ENCODE measurements around the gene NTM.

NTM gene

DNA sequence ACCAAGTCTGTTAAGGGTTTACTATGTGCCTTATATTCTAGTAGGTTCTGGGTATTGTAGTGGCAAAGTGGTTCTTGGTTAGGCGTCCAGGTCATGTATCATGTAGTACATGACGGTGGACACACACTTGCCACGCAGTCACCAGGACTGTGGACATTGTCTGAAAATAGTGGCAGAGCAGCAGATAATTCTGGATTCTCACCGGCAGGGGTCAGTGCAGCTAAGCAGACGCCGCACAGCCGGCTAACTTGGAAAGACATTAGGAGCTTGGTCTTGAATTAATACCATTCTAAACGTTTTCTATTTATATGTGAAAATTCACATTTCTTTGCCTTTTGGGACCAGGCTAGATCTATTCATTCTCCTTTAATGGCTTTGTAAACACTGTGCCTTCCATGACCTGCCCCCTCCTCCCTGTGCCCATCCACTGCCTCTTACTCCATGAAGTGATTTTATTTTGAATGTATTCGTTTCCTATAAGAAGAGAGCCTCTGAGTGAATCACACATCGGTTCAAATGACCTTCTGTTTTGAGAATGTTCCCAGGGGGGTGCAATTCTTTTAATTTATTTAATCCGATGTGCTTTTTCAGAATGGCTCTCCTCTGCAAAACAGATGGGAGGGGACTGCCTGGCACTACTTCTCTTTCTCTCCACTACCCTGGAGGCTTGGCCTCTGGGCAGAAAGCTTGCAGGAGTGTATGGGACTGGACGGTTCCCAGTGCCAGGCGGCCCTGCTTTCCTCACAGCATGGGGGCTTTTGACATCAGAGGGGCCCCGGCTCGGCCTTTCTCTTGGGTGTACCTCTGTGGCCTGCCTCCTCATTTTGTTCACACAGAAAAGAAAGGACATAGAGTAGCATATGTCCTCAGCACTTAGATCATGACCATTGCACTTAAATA lies 378.0 kb downstream of the NTM start:
- DNase-seq, result no peak

DNA sequence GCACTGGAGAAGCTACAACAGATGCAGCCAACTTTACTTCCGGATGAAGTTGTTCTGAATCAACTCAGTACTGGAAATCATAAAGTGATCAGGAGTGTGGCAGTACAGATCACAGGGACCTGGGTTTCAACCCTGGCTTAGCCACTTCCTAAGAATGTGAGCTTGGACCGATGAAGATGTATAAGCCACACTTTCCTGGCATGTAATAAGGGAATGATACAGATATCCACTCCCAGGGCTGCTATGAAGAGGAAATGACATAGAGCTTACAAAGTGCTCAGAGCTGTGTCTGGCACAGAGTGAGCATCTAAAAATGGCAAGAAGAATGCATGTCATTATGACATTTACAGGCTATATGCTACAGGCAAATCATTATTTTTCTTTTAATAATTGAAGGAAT lies 378.7 kb downstream of the NTM start:
- no peak for DNase-seq

GRCh38 chr11:131750152-131750551 lies 379.7 kb downstream of the NTM start:
- DNase-seq, result no peak

DNA sequence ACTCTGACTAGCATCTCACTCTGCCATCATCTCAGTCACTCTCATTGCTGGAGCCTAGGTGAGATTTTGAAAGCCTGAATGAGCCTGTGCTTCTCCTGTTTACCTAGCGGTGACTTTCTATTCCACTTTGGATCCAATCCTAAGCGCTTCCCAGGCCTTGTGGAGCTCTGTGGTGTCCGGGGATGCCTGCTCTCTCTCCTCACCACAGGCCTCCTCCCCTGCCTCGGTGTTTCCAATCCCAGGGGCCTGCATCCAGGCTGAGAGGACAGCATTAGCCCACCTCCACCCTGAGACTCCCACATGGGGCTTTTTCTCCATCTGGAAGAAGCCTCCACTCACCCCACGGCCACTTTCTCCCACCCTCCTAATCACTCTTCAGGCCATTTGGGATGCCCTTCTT lies 380.3 kb downstream of the NTM start:
- DNase-seq, result no peak

GRCh38 chr11:131754671-131755070 lies 384.3 kb downstream of the NTM start:
- no peak for DNase-seq

- no peak for DNase-seq
Measured at GRCh38 chr11:131756479-131757110, 386.2 kb downstream of the NTM start.

DNA sequence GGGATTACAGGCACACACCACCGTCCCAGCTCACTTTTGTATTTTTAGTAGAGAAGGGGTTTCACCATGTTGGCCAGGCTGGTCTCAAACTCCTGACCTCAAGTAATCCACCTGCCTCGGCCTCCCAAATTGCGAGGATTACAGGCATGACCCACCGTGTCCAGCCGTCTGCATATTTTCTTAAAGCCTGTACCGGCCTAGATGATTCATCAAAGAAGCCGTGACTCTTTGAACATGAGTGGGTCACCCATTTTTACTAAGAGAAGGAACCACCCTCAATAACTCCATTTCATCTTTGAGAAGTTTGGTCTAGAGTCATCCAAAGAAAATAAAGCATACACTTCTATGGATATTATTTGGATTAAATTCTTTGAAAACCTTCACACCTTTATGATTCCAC lies 388.3 kb downstream of the NTM start:
- DNase-seq, result no peak

DNA sequence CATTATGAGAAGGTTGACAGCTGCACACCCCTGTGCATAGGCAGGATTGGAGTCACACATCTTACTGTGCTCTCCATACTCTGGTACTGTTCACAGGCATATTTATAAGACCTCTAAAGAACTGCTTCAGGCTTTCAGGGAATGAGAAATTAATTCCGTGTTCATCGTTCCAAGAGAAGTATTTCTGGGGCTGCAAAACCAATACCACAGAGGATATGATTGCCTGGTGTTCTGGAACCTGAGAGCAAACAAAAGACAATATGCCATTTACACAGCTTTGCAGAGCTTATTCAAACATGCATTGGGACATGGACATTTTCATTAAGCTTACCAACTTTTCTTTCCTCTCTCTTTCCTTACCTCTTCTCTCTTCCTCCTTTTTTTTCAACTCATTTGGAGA lies 388.7 kb downstream of the NTM start:
- no peak for DNase-seq

GRCh38 chr11:131760091-131761061 lies 390.0 kb downstream of the NTM start:
- no peak for DNase-seq

DNA sequence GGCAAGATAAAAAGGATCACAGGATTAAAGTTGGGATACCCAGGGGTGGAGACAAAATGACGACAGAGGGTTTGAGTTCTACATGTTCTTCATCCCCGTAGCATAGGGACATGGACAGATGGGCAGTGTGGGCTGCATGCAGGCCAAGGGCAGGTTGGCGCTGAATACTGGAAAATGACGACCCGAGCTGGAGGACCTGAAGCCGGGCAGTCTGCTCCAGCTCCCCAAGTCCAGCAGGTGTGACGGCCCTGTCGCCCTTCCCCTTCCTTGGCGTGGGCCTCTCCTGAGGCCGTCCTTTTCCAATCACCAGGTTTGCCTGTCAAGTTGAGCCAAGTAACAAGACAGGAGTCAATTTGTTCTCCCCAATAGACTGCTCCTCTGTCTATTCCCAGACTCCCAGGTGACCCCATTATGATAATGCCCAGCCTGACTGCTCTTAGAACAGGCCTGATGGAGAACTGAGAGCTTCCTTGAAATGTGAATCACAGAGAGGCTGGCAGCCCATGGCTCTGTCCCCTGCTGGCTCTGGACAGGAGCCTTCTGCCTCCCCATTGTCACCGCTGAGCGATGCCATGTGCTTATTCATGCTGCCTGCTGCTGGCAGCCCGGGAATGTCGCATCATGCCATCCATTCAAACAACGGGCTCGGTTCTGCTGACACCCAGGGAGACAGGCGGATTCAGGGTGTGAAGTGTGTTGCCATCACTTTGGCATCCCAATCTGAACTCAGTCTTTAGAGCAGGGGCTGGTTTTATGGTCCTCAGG lies 392.1 kb downstream of the NTM start:
- DNase-seq, result no peak

GRCh38 chr11:131763193-131763890 lies 392.9 kb downstream of the NTM start:
- DNase-seq, result no peak

DNA sequence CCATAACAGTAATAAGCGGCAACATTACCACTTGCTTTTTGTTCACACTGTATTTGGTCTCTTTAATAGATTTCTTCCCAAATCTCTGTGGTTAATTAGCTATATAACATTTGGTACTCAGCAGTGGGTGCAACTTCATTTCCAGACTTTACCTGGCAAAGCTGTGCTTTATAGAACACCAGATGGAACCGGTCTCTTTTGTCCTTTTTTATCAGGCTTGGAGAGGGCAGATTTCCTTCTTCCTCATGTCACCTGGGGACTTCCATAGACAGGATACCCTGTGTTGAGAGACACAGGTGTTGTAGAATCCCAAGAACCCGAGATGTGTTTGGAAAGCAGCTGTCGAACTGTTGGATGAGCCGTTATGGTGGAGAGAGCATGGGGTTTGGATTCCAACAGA lies 393.7 kb downstream of the NTM start:
- DNase-seq, result no peak

- DNase-seq, result no peak
Measured at GRCh38 chr11:131764649-131765048, 394.2 kb downstream of the NTM start.

GRCh38 chr11:131766637-131767036 lies 396.2 kb downstream of the NTM start:
- DNase-seq, result no peak

GRCh38 chr11:131767421-131767820 lies 397.0 kb downstream of the NTM start:
- DNase-seq, result no peak

GRCh38 chr11:131770801-131771200 lies 400.4 kb downstream of the NTM start:
- DNase-seq, result no peak

GRCh38 chr11:131771471-131771870 lies 401.1 kb downstream of the NTM start:
- DNase-seq, result no peak

DNA sequence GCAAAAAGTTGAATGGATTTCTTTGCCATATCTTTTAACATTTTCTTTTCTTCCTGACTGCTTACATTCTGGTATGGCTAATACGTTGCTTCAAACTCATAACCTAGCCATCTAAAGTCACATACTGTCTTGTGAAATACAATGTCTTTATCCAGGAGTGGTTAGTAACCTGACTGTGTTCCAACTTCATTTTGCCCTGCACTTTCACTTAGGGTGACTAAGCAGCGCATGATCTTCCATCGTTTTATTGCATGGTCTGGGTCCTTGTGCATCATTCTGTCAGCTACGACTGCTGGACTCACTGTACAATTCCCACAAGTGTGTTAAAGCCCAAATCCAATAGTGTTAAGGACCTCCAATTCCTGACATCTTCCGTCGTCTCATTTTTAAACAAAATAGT lies 403.2 kb downstream of the NTM start:
- DNase-seq, result no peak

- DNase-seq, result no peak
Measured at GRCh38 chr11:131776211-131776610, 405.8 kb downstream of the NTM start.

- DNase-seq, result no peak
Measured at GRCh38 chr11:131785801-131786200, 415.4 kb downstream of the NTM start.

DNA sequence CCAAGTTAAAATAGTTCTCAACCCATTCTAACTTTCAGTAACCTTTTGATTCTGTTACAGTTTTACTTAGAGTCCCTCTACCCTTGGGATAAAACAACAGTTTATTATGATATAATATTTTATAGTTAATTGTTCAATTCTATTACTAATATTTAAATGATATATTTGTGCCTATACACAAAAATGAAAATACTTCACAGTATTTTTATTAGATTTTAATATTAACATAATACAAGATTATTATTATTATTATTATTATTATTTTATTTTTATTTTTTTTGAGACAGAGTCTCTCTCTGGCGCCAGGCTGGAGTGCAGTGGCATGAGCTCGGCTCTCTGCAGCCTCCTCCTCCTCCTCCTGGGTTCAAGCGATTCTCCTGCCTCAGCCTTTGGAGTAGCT lies 416.7 kb downstream of the NTM start:
- no peak for DNase-seq

GRCh38 chr11:131790586-131790985 lies 420.2 kb downstream of the NTM start:
- DNase-seq, result no peak
